HG02678 (cell line): ENCODE data around the gene SIGLEC15.
"Not testable (repeated sequence)": the region's sequence is repeated elsewhere in the genome, so short reads cannot be mapped to it uniquely, and the experiment has no call there.

Experiments used
- ATAC-seq: cut with Tn5 transposase; IDR thresholded peaks from one replicate; pipeline ENCODE4 v1.9.1; 2021; ENCODE audit warnings: mild to moderate bottlenecking, moderate library complexity; ENCODE audit not compliant: unreplicated experiment

Gene SIGLEC15

GRCh38 chr18:45818765-45819164 is 6.7 kb upstream of the SIGLEC15 start:
- ATAC-seq = not testable (repeated sequence)

GRCh38 chr18:45820106-45820745 is 5.2 kb upstream of the SIGLEC15 start:
- ATAC-seq = no peak

GRCh38 chr18:45821026-45821425 is 4.4 kb upstream of the SIGLEC15 start:
- no peak for ATAC-seq

- no peak for ATAC-seq
Measured at GRCh38 chr18:45821711-45822110, 3.8 kb upstream of the SIGLEC15 start.

GRCh38 chr18:45826084-45826483 is 609 bp downstream of the SIGLEC15 start:
- no peak for ATAC-seq

GRCh38 chr18:45826716-45827115 is 1.2 kb downstream of the SIGLEC15 start:
- ATAC-seq = not testable (repeated sequence)

GRCh38 chr18:45828917-45829811 is 3.7 kb downstream of the SIGLEC15 start:
- ATAC-seq = no peak

GRCh38 chr18:45829855-45830254 is 4.4 kb downstream of the SIGLEC15 start:
- no peak for ATAC-seq

- no peak for ATAC-seq
Measured at GRCh38 chr18:45830917-45831316, 5.4 kb downstream of the SIGLEC15 start.

GRCh38 chr18:45833846-45834245 is 8.4 kb downstream of the SIGLEC15 start:
- no peak for ATAC-seq

GRCh38 chr18:45834306-45834705 is 8.8 kb downstream of the SIGLEC15 start:
- no peak for ATAC-seq

- ATAC-seq = no peak
Measured at GRCh38 chr18:45835057-45835636, 9.7 kb downstream of the SIGLEC15 start.

- no peak for ATAC-seq
Measured at GRCh38 chr18:45836242-45837205, 11.0 kb downstream of the SIGLEC15 start.

- peak; percentile 71 for ATAC-seq
Measured at GRCh38 chr18:45837283-45838070, 12.0 kb downstream of the SIGLEC15 start.

- ATAC-seq = no peak
Measured at GRCh38 chr18:45838302-45839070, 13.0 kb downstream of the SIGLEC15 start.

- peak; percentile 40 for ATAC-seq
Measured at GRCh38 chr18:45839414-45840395, 14.2 kb downstream of the SIGLEC15 start.

- ATAC-seq = no peak
Measured at GRCh38 chr18:45841060-45841764, 15.7 kb downstream of the SIGLEC15 start.
